Measurements from ENCODE around the gene PLA2G4F. TPM values are rescaled to one million over a fixed set of nuclear protein-coding genes. Genes with fewer than 3 reads are reported as not detected.
"Not testable (repeated sequence)": the region's sequence is repeated elsewhere in the genome, so short reads cannot be mapped to it uniquely, and the experiment has no call there.

PLA2G4F gene
- total RNA-seq, 1 experiment from 2014 or later, result 0.05 TPM

DNA sequence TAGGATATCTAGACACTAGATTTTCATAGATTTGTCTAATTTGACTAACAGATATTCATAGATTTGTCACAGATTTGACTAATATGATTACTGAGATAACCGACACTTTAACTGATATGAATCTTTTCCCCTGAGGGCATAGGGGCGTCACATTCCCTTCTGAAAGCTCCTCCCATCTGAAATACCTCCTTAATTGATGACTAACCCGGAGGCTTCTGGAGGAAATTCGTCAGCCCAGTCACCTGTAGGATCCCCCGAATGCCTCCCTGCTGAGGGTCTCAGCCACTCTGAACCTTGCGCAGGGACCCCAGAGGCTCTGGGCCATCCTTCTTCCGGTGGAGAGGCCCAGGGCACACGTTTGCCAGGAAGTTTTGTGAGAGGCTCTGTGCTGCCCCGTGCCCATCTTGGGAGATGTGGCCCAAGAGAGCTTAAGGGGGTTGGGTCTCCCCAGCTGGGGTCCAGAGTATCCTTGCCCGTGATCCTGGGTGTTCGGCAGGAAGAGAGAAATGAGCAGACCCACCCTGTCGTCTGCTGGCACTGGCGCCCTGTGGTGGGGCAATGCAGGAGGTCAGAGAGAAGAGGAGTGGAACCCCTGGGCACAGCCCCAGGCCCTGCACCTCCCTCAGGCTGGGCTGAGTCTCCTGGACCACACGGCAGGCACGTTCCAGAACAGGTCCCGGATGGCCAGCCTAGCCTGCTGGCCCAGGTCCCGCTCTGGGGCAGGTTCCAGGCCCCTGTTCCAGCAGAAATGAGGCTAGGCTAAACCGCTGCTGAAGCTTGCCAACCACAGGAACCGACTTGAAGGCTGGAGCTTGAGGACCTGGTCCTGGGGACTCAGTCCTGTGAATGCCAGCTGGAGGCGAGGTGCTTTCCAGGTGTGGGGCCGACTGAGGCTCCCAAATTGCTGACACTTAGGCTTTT, 63.8 kb downstream of the PLA2G4F start:
- TF ChIP-seq RAD21 (IDR thresholded peaks at IDR 0.05; ENCODE audit: low read depth) (no peak), SIN3A (IDR thresholded peaks at IDR 0.05; ENCODE audit: low read depth) (no peak), FOSL1 (IDR thresholded peaks at IDR 0.05; ENCODE audit: low read depth) (peak; percentile 66; the same call in 1 of the 2 replicates), POLR2A (IDR thresholded peaks at IDR 0.05; ENCODE audit: borderline replicate concordance, extremely low read depth, insufficient read depth, insufficient read length) (no peak)
- TF ChIP-seq, protein P1, sequence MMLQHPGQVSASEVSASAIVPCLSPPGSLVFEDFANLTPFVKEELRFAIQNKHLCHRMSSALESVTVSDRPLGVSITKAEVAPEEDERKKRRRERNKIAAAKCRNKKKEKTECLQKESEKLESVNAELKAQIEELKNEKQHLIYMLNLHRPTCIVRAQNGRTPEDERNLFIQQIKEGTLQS (IDR thresholded peaks at IDR 0.05), result no peak
- Histone ChIP-seq H2AFZ (ENCODE audit: low read depth, low read length, poor library complexity, severe bottlenecking) (peak overlapping the region; percentile 62), H3K4me1 (ENCODE audit: control insufficient read depth in 1 of 2, insufficient read depth in 2 of 2, low read length in 2 of 2) (peaks cover 11 to 38% of the 10 kb centered on the region in 2 experiments), H3K27ac (ENCODE audit: low read depth, low read length) (peak overlapping the region; percentile 7; the same call in 1 of the 2 replicates), H3K9ac (ENCODE audit: low read length) (peak overlapping the region; percentile 9), H3K36me3 (ENCODE audit: control insufficient read depth in 1 of 2, insufficient read depth in 2 of 2, low read length in 2 of 2) (no peaks in the 10 kb centered on the region), H3K27me3 (ENCODE audit: insufficient read depth, low read length) (no peaks in the 10 kb centered on the region), H3K4me2 (ENCODE audit: low read length) (peak overlapping the region; percentile 65), H3K9me2 (ENCODE audit: insufficient read depth) (no peaks in the 10 kb centered on the region), H4K20me1 (ENCODE audit: insufficient read depth) (no peaks in the 10 kb centered on the region), H3K9me3 (ENCODE audit: control insufficient read depth in 1 of 2, insufficient read depth in 1 of 2, low read depth in 1 of 2, low read length in 2 of 2) (no peaks in the 10 kb centered on the region), H3K4me3 (replicated peaks in 1 of 2; ENCODE audit: low read depth in 1 of 2, low read length in 2 of 2) (peak overlapping the region in 1 of 2 experiments; percentile 9; a peak in 1 of 4 replicates), H3K79me2 (ENCODE audit: insufficient read depth, low read length) (no peaks in the 10 kb centered on the region)
- peak; percentile 41 for DNase-seq (ENCODE audit: low read depth, low spot score)
- no TSS peak for BruUV-seq (replicated peaks)
- CTCF ChIA-PET, result interaction anchor here (0.9 to 2.9 kb wide), 3 partner anchors 8 to 46 kb away, joined by 3 to 14 read pairs (median 3); no protein-coding TSS in a partner anchor
- POLR2A ChIA-PET, result no interaction called here
- ATAC-seq, result peak; percentile 74
- intact Hi-C loops (cut with micrococcal nuclease), result no loop called here
- RAD21 ChIA-PET (ENCODE audit: low non-redundant PET in 1 of 2, low total read pairs in 2 of 2, uncharacterized antibody in 2 of 2, unreplicated experiment in 2 of 2), result no interaction called here

GRCh38 chr15:42091753-42092397, 64.6 kb downstream of the PLA2G4F start:
- peak overlapping the region in 1 of 2 experiments; percentile 9; a peak in 1 of 4 replicates for H3K4me3 ChIP-seq (replicated peaks in 1 of 2; ENCODE audit: low read depth in 1 of 2, low read length in 2 of 2)
- H4K20me1 ChIP-seq (ENCODE audit: insufficient read depth); DNase-seq (ENCODE audit: low read depth, low spot score); H3K9me3 ChIP-seq (ENCODE audit: control insufficient read depth in 1 of 2, insufficient read depth in 1 of 2, low read depth in 1 of 2, low read length in 2 of 2); H3K36me3 ChIP-seq (ENCODE audit: control insufficient read depth in 1 of 2, insufficient read depth in 2 of 2, low read length in 2 of 2); H3K9me2 ChIP-seq (ENCODE audit: insufficient read depth); H3K79me2 ChIP-seq (ENCODE audit: insufficient read depth, low read length); H3K27me3 ChIP-seq (ENCODE audit: insufficient read depth, low read length); BruUV-seq (replicated peaks); intact Hi-C loops (cut with micrococcal nuclease); RAD21 ChIA-PET (ENCODE audit: low non-redundant PET in 1 of 2, low total read pairs in 2 of 2, uncharacterized antibody in 2 of 2, unreplicated experiment in 2 of 2): not testable (repeated sequence)
- H2AFZ ChIP-seq (ENCODE audit: low read depth, low read length, poor library complexity, severe bottlenecking), result peak overlapping the region; percentile 62
- peak overlapping the region; percentile 5; the same call in 1 of the 2 replicates for H3K9ac ChIP-seq (ENCODE audit: low read length)
- ChIA-PET POLR2A (interaction anchor here (1.5 kb wide), 1 partner anchor 120 kb away, joined by 3 read pairs; the partner anchor contains the start of gene EHD4), CTCF (interaction anchor here (1.3 kb wide), 1 partner anchor 47 kb away, joined by 3 read pairs; no protein-coding TSS in a partner anchor)
- peak overlapping the region; percentile 65 for H3K4me2 ChIP-seq (ENCODE audit: low read length)
- peak; percentile 32 for ATAC-seq
- H3K4me1 ChIP-seq (ENCODE audit: control insufficient read depth in 1 of 2, insufficient read depth in 2 of 2, low read length in 2 of 2), result peaks cover 11 to 38% of the 10 kb centered on the region in 2 experiments
- 0 out of 2 replicates have a peak overlapping the region, but pooled peaks have one; percentile 1 for H3K27ac ChIP-seq (ENCODE audit: low read depth, low read length)

Measured in HCT116 (cell line).